HG03378 (cell line): Measurements from ENCODE around the gene WEE2.
A peak's percentile ranks its signal among the peaks of the same experiment; 100 is the strongest.

Source experiments
- ATAC-seq: cut with Tn5 transposase; IDR thresholded peaks from one replicate; pipeline ENCODE4 v1.9.1; 2021; ENCODE audit warnings: mild to moderate bottlenecking, moderate library complexity; ENCODE audit not compliant: unreplicated experiment

Gene WEE2

DNA sequence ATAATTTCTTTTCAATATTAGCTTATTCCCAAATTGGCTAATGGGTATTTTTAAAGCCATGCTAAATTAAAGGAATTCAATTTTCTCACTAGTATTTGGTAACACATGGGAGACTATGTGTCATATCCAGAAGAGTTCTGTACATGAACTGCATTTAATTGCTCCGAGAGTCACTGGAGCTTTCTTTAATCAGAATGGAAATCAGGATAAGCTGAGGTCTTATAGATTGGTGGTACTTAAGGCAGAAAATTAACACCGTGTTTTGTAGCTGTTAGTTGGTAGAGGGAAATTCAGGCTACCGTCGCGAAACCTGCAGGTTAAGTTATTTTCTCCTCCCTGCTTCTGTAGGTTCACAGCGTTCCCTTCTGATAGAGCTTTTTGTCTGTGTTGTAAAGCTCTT, at the start of gene WEE2:
Gene WEE2 (plus strand): TSS at position 3 of the 400 bp plus-strand sequence. CDS start 406 bp downstream, outside the sequence.
- no peak for ATAC-seq

DNA sequence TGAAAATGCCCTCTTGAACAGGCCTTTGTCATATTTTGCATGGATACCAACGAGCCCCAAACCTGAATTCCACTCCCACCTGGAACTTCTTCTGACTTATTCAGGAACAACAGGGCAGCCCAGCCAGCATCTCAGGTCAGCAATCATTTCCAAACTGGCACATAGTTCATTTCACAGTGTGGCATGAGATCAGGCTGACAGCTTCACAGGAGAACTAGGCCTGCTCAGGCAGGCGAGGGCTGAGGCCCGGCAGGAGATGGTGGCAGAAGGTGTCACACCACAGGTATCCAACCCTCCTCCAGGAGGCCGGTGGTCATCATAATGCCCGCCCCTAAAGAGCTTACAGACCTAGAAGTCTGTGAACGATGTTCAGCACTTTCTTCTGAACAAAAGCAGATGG, 48.7 kb upstream of the WEE2 start:
- ATAC-seq, result no peak

DNA sequence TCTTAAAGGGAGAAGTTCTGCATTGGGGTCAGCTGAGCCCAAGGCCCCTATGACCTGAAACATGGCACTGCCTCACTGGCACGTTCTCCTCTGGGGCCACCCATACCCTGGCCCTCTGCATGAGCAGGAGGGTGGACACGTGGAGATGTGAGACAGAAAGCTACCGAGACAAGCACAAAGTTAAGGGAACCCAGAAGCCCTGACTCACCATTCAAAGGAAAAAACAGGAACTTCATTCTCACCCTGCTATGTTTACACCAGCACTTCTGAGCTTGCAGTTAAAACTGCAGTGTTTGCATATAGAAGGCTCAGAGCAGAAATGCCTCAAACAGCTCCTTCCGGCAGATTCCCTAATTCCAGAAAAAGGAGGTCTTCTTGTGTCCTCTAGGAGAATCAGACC, 47.9 kb upstream of the WEE2 start:
- no peak for ATAC-seq

DNA sequence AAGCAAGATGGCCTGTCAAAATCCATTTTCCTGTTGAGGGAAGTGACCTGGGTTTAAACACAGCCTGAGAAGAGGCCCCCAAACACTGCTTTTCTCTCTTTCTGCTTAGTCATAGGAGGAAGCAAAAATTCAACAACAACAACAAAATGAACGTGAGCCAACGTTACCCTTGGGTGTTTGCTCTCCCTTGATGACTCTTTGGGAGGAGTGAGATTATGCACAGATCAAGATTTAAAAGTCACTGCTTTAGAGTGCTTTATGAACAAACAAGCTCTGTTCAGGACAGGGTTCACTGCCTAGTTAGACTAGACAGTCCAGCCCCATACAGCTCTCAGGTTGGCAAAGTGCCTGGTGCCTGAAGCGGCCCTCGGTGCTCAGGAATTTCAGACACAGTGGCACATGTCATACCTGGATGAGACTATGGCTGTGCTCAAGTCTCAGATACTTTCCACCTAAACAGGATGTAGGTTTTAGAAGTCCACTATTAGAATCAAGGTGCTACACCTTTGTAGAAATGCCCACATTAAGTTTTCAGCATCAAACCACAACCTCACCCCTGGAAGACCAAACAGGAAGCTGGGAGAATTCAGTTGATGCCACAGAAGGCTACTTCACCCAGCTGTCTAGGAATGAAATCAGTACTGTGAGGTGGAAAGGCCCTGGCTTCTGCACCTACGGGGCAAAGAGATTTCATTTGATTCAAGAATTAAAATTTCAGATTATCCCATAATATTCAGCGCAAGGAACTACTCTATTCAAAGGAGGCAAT, 44.9 kb upstream of the WEE2 start:
- no peak for ATAC-seq

DNA sequence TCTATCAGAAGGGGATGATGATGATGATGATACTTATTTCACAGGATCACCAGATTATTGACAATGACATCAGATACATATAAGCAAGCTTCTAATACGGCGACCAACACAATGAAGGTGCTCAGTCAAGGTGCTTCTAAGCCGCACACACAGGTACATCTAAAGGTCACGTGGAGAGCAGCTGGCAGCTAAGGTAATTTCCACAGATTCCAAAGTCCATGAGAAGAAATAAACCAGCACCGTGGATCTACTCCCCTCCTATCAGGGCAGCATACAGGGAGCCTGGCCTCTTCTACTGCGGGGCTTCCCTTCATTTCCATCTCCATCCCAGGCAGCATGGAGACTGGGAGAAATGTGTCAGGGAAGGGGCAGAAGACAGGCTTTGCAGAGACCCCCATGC, 43.7 kb upstream of the WEE2 start:
- ATAC-seq, result no peak

DNA sequence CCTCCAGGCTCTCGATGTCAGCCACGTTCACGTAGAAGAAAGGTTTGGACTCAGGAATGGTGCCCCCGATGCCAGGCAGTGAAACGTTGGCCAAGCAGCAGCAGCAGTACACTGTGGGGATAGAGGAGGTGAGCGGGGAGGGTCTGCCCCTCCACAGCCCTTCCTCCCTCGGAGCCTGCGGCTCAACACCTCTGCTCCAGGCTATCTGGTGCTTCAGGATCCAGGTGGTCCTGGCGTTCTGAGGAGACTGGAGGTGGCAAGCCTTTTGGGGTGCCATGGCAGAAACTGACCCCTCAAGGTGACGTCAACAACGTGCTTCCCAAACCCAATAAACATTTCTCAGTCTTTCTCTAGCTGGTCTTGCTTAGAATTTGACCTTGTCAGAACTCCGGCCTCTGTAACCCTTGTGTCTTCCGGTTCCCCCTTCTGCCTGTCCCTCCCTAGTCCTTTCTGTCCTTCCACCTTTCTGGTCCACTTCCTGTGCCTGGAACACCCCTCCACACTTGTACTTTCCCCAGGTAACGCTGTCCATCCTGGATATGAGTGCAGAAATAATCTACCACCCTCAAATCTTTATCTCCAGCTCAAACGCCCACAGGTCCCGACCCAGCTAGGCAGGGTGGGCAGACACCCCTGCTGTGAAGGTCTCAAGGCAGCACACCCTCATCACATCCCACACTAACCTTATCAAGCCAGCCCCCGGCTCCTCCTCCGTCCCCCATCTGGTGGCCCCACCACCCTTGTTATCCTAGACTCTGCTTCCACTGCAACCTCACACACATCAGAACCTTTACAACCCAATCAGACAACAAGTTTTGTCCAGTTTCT, 42.7 kb upstream of the WEE2 start:
- ATAC-seq, result no peak

DNA sequence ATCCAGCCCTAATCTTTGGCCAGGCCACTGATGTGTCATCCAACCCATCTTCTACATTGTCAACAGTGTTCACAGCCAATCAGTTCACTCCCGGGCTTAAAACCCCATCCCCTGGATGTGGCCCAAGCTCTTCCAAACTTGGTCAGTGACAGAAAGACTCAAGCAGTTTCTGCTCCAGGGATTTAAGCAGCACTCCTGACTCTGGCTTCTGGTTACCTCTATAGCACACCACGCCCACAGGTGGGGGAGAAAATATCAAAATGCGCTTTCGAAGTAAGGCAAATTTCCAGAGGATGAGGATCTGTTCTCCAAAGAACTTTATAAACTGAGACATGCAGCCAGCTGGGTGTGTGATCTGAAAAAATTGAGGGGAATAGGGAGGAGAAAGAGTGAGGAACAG, 42.1 kb upstream of the WEE2 start:
- no peak for ATAC-seq

DNA sequence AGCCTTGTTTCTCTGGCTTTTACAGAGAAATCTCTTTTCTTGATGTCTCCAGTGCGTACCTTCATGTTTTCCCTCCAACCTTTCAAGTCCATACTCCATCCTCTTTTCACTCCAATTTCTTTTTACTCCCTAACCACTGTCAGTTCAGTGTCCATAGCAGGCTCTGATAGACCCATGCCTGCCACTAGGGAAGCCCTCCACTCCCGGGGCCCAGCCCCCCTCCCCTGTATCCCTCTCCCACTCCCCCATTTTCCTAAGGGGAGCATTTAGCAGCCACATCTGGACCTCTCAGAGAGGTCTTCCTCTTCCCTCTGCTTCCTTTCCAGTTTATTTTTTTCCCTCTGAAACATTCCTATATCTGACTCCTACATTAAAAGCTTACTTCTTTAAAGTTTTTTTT, 39.3 kb upstream of the WEE2 start:
- no peak for ATAC-seq

DNA sequence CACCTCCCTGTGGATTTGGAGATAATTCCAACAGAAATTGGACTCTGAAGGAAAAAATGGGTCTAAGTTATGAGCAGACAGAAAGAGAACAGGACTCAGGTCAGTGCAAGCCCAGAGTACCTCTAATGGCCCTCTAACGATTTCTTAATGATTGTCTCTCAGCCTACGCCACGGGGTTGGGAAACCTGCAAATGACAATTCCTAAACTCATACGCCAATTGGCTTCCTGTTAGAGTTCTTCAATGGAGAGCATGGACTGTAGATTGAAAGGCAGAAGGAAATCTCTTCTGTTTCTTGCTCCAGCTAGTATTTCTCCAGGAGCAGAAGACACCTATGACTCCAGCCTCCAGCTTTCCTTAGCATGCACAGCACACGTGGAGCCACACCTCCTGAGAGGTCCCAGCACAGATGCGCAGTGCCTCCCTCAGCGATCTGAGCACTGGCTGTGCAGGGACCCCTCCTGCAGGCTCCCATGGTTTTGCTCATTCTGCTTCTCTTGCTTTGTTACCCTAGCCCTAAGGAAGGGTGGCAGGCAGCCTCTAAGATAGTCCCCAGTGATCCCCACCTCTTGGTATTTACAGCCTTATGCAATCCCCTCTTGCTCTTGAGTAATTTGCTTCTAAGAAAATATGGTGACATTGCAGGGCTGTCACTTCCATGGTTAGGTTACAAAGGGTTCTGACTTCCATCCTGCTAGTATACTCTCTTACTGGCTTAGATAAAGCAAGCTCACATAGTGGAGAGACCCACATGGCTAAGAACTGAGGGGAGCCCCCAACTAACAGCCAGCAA, 36.3 kb upstream of the WEE2 start:
- no peak for ATAC-seq

DNA sequence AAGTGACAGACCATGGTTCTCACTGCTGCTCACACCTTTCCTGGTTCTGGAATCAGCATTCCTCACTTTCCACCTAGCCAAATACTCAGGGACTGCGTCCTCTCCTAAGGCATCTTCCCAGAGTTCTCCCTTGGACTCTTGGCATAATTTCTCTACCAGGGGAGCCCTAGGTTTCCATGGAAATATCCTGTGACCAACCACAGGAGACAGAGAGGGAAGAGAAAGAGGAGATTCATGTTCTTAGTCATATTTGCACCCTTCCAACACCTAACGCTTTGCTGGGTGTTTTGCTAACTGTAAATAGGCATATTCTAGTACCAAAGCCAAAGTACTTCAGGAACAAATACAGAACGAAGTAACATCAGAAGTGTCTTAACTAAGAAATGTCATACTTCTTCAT, 34.8 kb upstream of the WEE2 start:
- ATAC-seq, result no peak

DNA sequence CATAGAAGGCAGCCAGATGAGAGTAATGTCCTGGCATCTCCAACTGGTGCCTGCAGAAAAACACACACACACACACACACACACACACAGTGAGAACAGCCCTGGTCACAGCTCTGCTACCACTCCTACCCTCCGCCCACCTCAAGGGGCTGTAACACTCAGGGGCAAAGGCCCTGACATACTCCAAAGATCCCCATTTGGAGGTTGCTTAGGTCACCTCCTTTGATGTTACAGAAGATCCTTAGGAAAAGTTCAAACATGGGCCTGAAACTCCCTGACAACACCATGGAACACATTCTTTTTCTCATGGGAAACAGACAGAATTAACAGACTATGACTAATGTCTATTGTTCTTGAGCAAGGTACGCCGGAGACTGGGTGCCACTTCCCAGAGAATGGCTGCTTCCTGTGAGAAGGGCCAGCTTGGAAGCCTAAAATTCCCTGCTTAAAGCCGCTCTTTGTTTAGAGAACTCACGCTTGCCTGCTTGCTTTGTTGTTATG, 33.9 kb upstream of the WEE2 start:
- ATAC-seq, result no peak

DNA sequence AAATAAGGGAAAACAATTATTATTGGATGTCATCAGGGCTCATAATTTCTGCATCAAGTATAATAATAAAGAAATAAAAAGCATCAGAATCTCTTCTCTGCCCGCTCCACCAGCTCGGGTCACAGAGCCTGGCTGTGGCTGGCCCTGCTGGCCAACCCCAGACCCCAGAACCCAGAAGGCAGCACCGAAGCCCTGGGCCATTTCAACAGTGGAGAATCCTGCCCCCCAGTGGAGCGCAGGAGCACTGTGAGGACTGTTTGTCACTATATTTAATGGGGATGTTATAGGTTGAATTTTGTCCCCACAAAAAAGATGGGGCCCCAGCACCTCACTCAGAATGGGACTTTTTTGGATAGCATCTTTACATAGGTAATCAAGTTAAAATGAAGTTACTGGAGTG, 33.5 kb upstream of the WEE2 start:
- ATAC-seq, result no peak

DNA sequence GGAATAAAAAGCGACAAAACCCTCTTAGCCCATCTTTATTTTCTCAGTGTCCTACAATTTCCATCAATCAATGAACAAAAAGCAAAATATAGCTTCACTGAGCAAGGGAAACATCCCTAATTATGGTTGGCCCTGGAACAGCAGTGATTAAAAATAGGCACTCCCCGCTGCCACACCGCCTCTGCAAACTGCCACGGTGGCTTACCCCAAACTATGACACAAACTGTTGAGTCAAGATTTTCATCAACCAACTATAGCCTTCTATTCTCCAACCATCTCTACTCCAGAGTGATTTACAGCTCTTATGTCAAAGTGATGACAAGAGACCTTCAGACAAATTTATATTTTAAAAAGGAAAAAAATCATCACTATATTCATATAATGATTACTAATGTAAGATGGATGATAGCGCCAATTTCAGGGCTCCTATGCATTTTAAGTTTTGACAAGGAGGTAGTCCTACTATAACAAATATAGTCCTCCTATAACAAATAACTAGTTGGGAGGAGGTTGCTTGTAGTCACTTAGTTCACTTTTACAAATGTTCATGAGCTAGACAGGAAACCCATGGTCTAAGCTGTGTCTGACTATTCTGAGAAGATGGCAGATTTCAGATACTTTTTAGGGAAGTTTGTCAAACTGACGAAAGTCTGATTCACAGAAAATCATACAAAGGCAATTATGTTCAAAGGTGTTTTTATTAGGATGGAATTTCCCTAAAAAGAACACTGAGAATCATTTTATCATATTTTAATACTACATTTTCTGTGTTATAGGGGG, 32.5 kb upstream of the WEE2 start:
- no peak for ATAC-seq

DNA sequence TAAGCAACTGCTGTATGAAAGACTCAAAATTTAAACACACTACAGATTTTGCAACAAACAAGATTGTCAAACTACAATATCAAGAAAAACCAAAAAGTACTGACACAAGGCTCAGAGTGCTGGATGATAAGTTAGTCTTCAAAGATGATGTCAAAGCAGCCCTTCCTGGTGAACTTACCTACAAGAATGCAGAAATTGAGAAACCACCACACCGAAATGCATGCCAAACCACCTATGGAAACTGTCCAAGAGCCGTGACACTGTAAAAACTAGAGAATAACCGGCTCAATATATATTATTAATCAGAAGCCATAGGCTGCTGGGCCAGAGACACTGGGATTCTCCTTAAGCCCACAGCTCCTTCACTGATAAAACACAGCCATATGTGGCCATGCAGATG, 31.5 kb upstream of the WEE2 start:
- ATAC-seq, result no peak

DNA sequence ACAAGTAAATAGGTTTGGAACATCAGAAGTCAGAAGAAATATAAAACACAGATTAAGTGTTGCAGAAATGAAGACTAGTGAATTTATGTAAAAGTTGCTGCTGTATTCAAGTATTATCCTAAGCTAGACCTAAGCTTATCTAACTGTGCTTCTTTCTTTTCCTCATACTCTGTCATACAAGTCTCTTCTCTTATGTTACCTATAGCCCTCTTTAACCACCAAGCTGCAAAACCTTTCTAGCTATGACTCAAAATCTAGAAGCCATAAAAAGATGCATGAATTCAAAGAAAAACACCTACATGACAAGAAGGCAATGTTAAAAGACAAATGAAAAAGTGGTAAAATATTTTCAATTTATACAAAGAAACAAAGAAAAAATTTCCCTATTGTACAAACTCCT, 29.1 kb upstream of the WEE2 start:
- ATAC-seq, result peak; percentile 71

DNA sequence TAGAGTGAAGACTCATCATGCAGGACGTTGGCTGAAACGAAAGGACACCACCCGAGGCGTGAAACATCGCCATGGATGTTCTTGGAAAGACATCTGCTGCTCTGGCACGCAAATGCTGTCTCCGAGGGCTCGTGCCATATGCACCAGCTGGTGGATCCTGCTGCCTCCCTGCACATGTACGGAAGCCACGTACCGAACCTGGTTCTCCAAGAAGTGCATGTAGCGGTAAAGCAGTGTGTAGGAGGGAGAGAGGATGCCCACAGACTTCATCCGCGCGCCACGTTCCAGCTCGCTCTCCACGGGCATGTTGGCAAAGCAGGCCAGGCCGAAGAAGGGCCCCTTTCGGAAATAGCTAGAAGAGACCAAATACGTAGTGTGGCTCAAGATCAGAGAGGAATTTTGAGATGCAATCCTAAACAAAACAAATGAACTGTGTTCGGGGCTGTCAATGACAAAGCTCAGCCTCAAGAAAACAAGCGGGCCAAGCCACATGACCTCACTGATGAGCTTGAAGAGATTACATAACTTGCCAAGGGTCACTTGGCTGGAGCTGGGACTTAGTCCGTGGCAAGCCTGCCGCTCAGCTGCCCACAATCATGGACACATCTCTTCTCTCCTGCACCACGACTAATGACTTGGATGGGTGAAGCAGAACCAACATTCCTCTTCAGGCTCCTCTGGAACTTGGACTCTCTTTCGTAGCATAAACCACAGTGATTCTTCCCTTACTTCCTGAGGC, 22.7 kb upstream of the WEE2 start:
- ATAC-seq, result no peak

DNA sequence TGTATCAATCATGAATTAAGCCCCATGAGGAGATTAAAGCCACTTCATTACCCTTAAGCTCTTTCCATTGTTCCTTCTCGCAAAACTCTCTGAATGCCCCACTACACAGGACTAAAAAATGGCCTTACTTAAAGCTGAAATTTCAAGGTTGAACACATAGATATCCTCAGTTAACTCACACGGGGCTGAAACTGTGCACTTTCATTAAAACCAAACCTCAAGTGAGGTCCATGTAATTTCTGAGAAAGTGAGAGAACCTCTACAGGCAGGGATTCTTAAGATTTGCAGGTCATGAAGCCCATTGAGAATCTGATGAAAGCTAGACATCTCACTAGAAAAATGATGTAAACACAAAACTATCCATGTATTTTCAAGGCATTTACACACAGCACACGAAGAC, 22.1 kb upstream of the WEE2 start:
- ATAC-seq, result no peak

DNA sequence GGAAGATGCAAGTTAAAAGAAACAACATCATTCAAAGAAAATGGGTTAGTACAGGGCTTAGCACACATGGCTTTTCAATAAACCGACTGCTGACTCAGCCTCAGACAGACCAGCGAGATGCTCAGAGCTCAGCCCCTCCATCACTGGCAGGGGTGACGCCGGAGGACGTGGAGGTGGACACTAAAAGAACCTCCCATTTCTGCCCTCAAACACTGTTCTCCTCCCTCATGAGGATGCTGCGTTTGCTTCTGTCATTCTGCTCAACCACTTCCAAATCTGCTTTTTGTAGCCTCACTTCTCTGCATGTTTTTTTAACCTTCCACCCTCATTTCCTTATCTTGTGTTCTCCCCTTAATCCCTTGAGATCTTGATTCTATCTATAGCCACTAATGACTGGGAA, 21.5 kb upstream of the WEE2 start:
- ATAC-seq, result no peak

DNA sequence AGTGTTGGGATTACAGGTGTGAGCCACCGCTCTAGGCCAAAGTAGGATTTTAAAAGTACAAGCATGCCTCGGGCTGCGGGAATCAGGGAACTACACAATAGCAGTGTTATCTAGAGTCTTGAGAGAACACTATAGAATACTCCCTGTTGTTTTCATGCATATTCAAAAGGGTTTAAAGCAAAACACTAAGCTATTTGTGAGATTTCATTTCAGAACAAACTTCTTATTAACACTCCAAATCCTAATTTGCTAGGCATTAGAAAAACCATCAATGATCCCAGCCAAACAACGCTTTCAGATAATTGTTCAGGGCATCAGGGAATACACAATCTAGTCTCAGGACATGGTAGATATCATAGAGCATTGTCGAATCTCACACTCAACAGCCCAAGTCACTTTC, 20.1 kb upstream of the WEE2 start:
- ATAC-seq, result no peak
